CD4-positive, alpha-beta T cell (primary cell): ENCODE data around the gene HDAC3. TPM values are rescaled to one million over a fixed set of nuclear protein-coding genes. Genes with fewer than 3 reads are reported as not detected.

ENCODE experiments used
- ATAC-seq: fragments of 200-7000 bp; cut with Tn5 transposase; one replicate; pipeline ENCODE4 v1.10.0; 2022; ENCODE audit warnings: mild to moderate bottlenecking; ENCODE audit not compliant: poor library complexity
- CTCF ChIA-PET: fragments of 350-600 bp; sonication (Branson Sonifier 250); formaldehyde crosslinking; loops from one replicate; lab custom pipeline; 2021; ENCODE audit warnings: antibody characterized with exemption, inconsistent platforms; lab: Charles Lee
- POLR2A ChIA-PET: fragments of 350-600 bp; sonication (Branson Sonifier 250); formaldehyde crosslinking; loops from one replicate; lab custom pipeline; 2021; ENCODE audit warnings: antibody characterized with exemption, inconsistent platforms; lab: Charles Lee
- DNase-seq, 14 experiments: peaks; one replicate each; pipeline ENCODE4 v3.0.0-alpha.2; 2013 to 2020; ENCODE audit warnings: mixed read lengths in 2 of 14
- H3K27ac ChIP-seq, 2 donors: one replicate each; pipeline versions ENCODE4 v1.5.1 to v1.7.0; 2013; ENCODE audit warnings: low read length in 2 of 2, low read depth in 1 of 2, mild to moderate bottlenecking in 1 of 2
- H3K27me3 ChIP-seq, 2 experiments: 1 replicate in 1 of 2; 2 replicates in 1 of 2; pipeline versions ENCODE4 v1.6.1 to v1.7.0; 2013; ENCODE audit warnings: low read length in 2 of 2, control low read depth in 1 of 2, mild to moderate bottlenecking in 1 of 2, moderate library complexity in 1 of 2; ENCODE audit not compliant: insufficient read depth in 2 of 2, control insufficient read depth in 1 of 2
- H3K36me3 ChIP-seq: one replicate; pipeline ENCODE4 v1.6.1; 2013; ENCODE audit warnings: low read length, control low read depth; ENCODE audit not compliant: insufficient read depth
- H3K4me1 ChIP-seq: one replicate; pipeline ENCODE4 v1.6.1; 2013; ENCODE audit warnings: low read length, control low read depth; ENCODE audit not compliant: insufficient read depth
- H3K4me3 ChIP-seq: one replicate; pipeline ENCODE4 v1.5.1; 2013; ENCODE audit warnings: mild to moderate bottlenecking, low read length, moderate library complexity
- H3K9me3 ChIP-seq, 2 experiments: 1 replicate in 1 of 2; 2 replicates in 1 of 2; pipeline versions ENCODE4 v1.6.1 to v1.7.0; 2013; ENCODE audit warnings: low read length in 2 of 2, mild to moderate bottlenecking in 2 of 2, control low read depth in 1 of 2, moderate library complexity in 1 of 2; ENCODE audit not compliant: control insufficient read depth in 1 of 2, insufficient read depth in 1 of 2
- H3K27ac Mint-ChIP-seq: one replicate; pipeline ENCODE4 v1.8.0; 2020; ENCODE audit warnings: mixed read lengths
- H3K27me3 Mint-ChIP-seq: one replicate; pipeline ENCODE4 v1.8.0; 2021; ENCODE audit warnings: mixed read lengths
- H3K36me3 Mint-ChIP-seq: one replicate; pipeline ENCODE4 v1.8.0; 2021; ENCODE audit warnings: low read depth, mixed read lengths
- H3K4me1 Mint-ChIP-seq: one replicate; pipeline ENCODE4 v1.8.0; 2021; ENCODE audit warnings: low read depth, mixed read lengths
- H3K4me3 Mint-ChIP-seq: one replicate; pipeline ENCODE4 v1.8.0; 2020; ENCODE audit warnings: mild to moderate bottlenecking, mixed read lengths
- H3K9me3 Mint-ChIP-seq: one replicate; pipeline ENCODE4 v1.8.0; 2020; ENCODE audit warnings: mixed read lengths
- intact Hi-C, 2 experiments: fragments of 100-400 bp; cut with DNase I in 1 of 2; cut with micrococcal nuclease in 1 of 2; formaldehyde crosslinking; loops; one replicate each; pipeline versions ENCODE4 v1.15.1 to v1.9.0; 2023 to 2025; cut with DNase I, micrococcal nuclease
- total RNA-seq, 174 experiments: library from RNA in 2 of 174; stranded (reverse) in 2 of 174; gene quantifications; one replicate each; pipeline ENCODE4 v1.2.3 and lab custom pipeline; 2021 to 2026
- TF ChIP-seq, protein P1 (sequence below): fragments of 200-600 bp; IDR thresholded peaks from one replicate; pipeline ENCODE4 v1.8.0; 2022; ENCODE audit warnings: antibody characterized with exemption, mild to moderate bottlenecking

HDAC3 gene
- total RNA-seq, 2 experiments from 2014 or later: 51.1 to 52.7 TPM

- H3K4me1 Mint-ChIP-seq: peaks cover 27% of the 10 kb centered on the region
Observed at GRCh38 chr5:141655020-141655419, 18.4 kb upstream of the HDAC3 start.

GRCh38 chr5:141654298-141654697 lies 17.6 kb upstream of the HDAC3 start:
- Histone ChIP-seq H3K27me3 (no peaks in the 10 kb centered on the region), H3K27ac (no peak overlapping the region), H3K4me3 (no peak overlapping the region), H3K36me3 (no peaks in the 10 kb centered on the region), H3K4me1 (peaks cover 27% of the 10 kb centered on the region), H3K9me3 (no peaks in the 10 kb centered on the region)
- ATAC-seq: no peak
- POLR2A ChIA-PET: no interaction called here
- intact Hi-C loops: no loop called here
- CTCF ChIA-PET: no interaction called here
- H3K9me3 Mint-ChIP-seq: no peaks in the 10 kb centered on the region
- TF ChIP-seq, protein P1, sequence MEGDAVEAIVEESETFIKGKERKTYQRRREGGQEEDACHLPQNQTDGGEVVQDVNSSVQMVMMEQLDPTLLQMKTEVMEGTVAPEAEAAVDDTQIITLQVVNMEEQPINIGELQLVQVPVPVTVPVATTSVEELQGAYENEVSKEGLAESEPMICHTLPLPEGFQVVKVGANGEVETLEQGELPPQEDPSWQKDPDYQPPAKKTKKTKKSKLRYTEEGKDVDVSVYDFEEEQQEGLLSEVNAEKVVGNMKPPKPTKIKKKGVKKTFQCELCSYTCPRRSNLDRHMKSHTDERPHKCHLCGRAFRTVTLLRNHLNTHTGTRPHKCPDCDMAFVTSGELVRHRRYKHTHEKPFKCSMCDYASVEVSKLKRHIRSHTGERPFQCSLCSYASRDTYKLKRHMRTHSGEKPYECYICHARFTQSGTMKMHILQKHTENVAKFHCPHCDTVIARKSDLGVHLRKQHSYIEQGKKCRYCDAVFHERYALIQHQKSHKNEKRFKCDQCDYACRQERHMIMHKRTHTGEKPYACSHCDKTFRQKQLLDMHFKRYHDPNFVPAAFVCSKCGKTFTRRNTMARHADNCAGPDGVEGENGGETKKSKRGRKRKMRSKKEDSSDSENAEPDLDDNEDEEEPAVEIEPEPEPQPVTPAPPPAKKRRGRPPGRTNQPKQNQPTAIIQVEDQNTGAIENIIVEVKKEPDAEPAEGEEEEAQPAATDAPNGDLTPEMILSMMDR: no peak
- H3K27me3 Mint-ChIP-seq: peaks cover 6% of the 10 kb centered on the region
- no peak overlapping the region for H3K27ac Mint-ChIP-seq
- H3K4me3 Mint-ChIP-seq: no peak overlapping the region
- H3K4me1 Mint-ChIP-seq: peaks cover 32% of the 10 kb centered on the region
- peak in 1 of 14 experiments; percentile 6 for DNase-seq
- H3K36me3 Mint-ChIP-seq: peaks cover 7% of the 10 kb centered on the region

More at GRCh38 chr5:141655020-141655419, 18.4 kb upstream of the HDAC3 start:
- Histone ChIP-seq H3K4me3 (no peak overlapping the region), H3K9me3 (peaks cover 0 to 5% of the 10 kb centered on the region in 2 experiments), H3K27me3 (no peaks in the 10 kb centered on the region), H3K36me3 (no peaks in the 10 kb centered on the region), H3K27ac (no peak overlapping the region), H3K4me1 (peaks cover 21% of the 10 kb centered on the region)
- DNase-seq: peak in 1 of 14 experiments; percentile 7
- no peak overlapping the region for H3K4me3 Mint-ChIP-seq
- TF ChIP-seq, protein P1: no peak
- intact Hi-C loops: no loop called here
- H3K27ac Mint-ChIP-seq: no peak overlapping the region
- ATAC-seq: no peak
- peaks cover 2% of the 10 kb centered on the region for H3K36me3 Mint-ChIP-seq
- ChIA-PET POLR2A (no interaction called here), CTCF (no interaction called here)
- peaks cover 6% of the 10 kb centered on the region for H3K27me3 Mint-ChIP-seq
- H3K9me3 Mint-ChIP-seq: no peaks in the 10 kb centered on the region

DNA sequence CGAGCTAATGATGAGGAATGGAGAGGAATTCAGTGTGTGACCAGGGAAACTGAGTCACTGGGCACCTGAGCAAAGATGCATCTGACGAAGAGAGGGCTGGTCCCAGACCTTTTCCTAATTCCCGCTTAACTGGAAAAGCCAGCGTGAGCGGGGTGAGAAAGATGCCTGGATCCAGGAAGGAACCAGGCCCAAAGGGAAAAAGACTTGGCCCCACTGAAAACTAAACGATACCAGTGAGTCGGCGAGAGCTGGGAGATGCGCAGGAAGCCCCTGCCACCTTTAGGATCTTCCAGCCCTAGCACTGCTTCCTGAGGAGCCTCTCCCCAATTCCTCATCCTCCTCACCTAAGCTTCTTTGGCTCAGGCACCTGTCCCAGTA lies 15.1 kb upstream of the HDAC3 start:
- H3K4me1 Mint-ChIP-seq: peaks cover 38% of the 10 kb centered on the region
- TF ChIP-seq, protein P1: no peak
- H3K4me3 ChIP-seq: peak overlapping the region; percentile 86
- intact Hi-C loops: no loop called here
- CTCF ChIA-PET: interaction anchor here (0.9 to 1.8 kb wide), 5 partner anchors 9 to 88 kb away, joined by 3 to 6 read pairs (median 4); partner anchors contain the start of gene DIAPH1
- H3K27ac ChIP-seq: peak overlapping the region; percentile 26 to 83
- peaks cover 28% of the 10 kb centered on the region for H3K4me1 ChIP-seq
- peaks cover 16% of the 10 kb centered on the region for H3K36me3 ChIP-seq
- H3K27me3 ChIP-seq: no peaks in the 10 kb centered on the region
- ATAC-seq (no peak), DNase-seq (no peak)
- peaks cover 6% of the 10 kb centered on the region for H3K27me3 Mint-ChIP-seq
- H3K4me3 Mint-ChIP-seq: peak overlapping the region; percentile 86
- H3K27ac Mint-ChIP-seq: peak overlapping the region; percentile 54
- H3K9me3 Mint-ChIP-seq: no peaks in the 10 kb centered on the region
- POLR2A ChIA-PET: interaction anchor here (1.1 to 2.4 kb wide), 14 partner anchors 9 to 317 kb away, joined by 3 to 73 read pairs (median 9); partner anchors contain the start of genes ARAP3, DELE1, DIAPH1 and HDAC3
- H3K36me3 Mint-ChIP-seq: peaks cover 23% of the 10 kb centered on the region
- H3K9me3 ChIP-seq: no peaks in the 10 kb centered on the region
